HT-29 (cell line): ENCODE data around the gene NOL12. TPM values are rescaled to one million over a fixed set of nuclear protein-coding genes. Genes with fewer than 3 reads are reported as not detected.

Experiments
- small RNA-seq: library from RNA; depleted of rRNA; stranded (forward); fragments of <200 nt; gene quantifications from one replicate; pipeline ENCODE3, GENCODE V24; 2014
- total RNA-seq: library from RNA; depleted of rRNA; stranded (reverse); fragments of >200 nt; shearing (Covaris generic); gene quantifications from 2 replicates; pipeline ENCODE4 v1.2.3, GENCODE V29; 2014; rRNA removed

NOL12 gene
- total RNA-seq, 1 experiment from 2014 or later, result 25.2 TPM

Small RNAs within 50 kb of the gene (small RNA-seq; reads per million reads assigned to genes)
- gene RN7SL385P, result not detected

Other genes with a start within 250 kb of the NOL12 start
- 1.0 and 2.1 TPM in 2 replicates for gene MFNG, start 200.0 kb upstream of the NOL12 start, total RNA-seq
- 32.7 and 50.4 TPM in 2 replicates for gene CARD10, start 166.9 kb upstream of the NOL12 start, total RNA-seq
- gene CDC42EP1, start 125.9 kb upstream of the NOL12 start, total RNA-seq, result 62.3 and 68.7 TPM in 2 replicates
- 11.1 and 13.0 TPM in 2 replicates for gene LGALS2, start 106.3 kb upstream of the NOL12 start, total RNA-seq
- gene GGA1, start 77.5 kb upstream of the NOL12 start, total RNA-seq, result 54.1 and 55.1 TPM in 2 replicates
- 38.8 and 47.1 TPM in 2 replicates for gene SH3BP1, start 46.7 kb upstream of the NOL12 start, total RNA-seq
- gene PDXP, start 27.6 kb upstream of the NOL12 start, total RNA-seq, result 25.4 and 33.0 TPM in 2 replicates
- gene LGALS1, start 10.7 kb upstream of the NOL12 start, total RNA-seq, result 15.3 and 30.9 TPM in 2 replicates
- 91.3 and 98.4 TPM in 2 replicates for gene TRIOBP, start 10.7 kb downstream of the NOL12 start, total RNA-seq
- gene GCAT, start 121.6 kb downstream of the NOL12 start, total RNA-seq, result 23.5 and 29.6 TPM in 2 replicates
- gene GALR3, start 137.0 kb downstream of the NOL12 start, total RNA-seq, result not detected in 2 replicates
- gene ANKRD54, start 158.0 kb downstream of the NOL12 start, total RNA-seq, result 17.8 and 19.6 TPM in 2 replicates
- gene EIF3L, start 163.1 kb downstream of the NOL12 start, total RNA-seq, result 219 and 230 TPM in 2 replicates
- 23.7 and 25.7 TPM in 2 replicates for gene MICALL1, start 220.0 kb downstream of the NOL12 start, total RNA-seq